SH-SY5Y (cell line): ENCODE measurements around the gene PTPRR.

ENCODE experiments used
- GATA2 ChIP-seq: IDR thresholded peaks from 2 replicates; pipeline ENCODE4 v1.6.1; 2011; ENCODE audit warnings: mild to moderate bottlenecking, low read depth, low read length
- GATA3 ChIP-seq: IDR thresholded peaks from 2 replicates; pipeline ENCODE4 v1.6.1; 2011; ENCODE audit warnings: low read depth, mild to moderate bottlenecking, low read length, moderate library complexity

Gene PTPRR

GRCh38 chr12:70695361-70696023 lies 225.0 kb downstream of the PTPRR start:
- no peak for TF ChIP-seq GATA2
- TF ChIP-seq GATA3, result no peak

- TF ChIP-seq GATA2, result no peak
- TF ChIP-seq GATA3, result no peak
These were observed 227.8 kb downstream of the PTPRR start for GRCh38 chr12:70692681-70693288.

- TF ChIP-seq GATA2 (no peak), GATA3 (no peak)
These were observed 229.4 kb downstream of the PTPRR start for GRCh38 chr12:70691018-70691672.

GRCh38 chr12:70686907-70687306 lies 233.6 kb downstream of the PTPRR start:
- TF ChIP-seq GATA2, result no peak
- TF ChIP-seq GATA3, result no peak

GRCh38 chr12:70686299-70686698 lies 234.2 kb downstream of the PTPRR start:
- no peak for TF ChIP-seq GATA2
- no peak for TF ChIP-seq GATA3

GRCh38 chr12:70683976-70684375 lies 236.6 kb downstream of the PTPRR start:
- TF ChIP-seq GATA3, result no peak
- no peak for TF ChIP-seq GATA2

- TF ChIP-seq GATA2, result no peak
- TF ChIP-seq GATA3, result no peak
These were observed 248.8 kb downstream of the PTPRR start for GRCh38 chr12:70671698-70672097.

GRCh38 chr12:70670948-70671347 lies 249.6 kb downstream of the PTPRR start:
- TF ChIP-seq GATA2 (no peak), GATA3 (no peak)

GRCh38 chr12:70667253-70667652 lies 253.3 kb downstream of the PTPRR start:
- TF ChIP-seq GATA2 (no peak), GATA3 (no peak)

- TF ChIP-seq GATA3 (no peak), GATA2 (no peak)
These were observed 254.2 kb downstream of the PTPRR start for GRCh38 chr12:70666364-70666763.

- TF ChIP-seq GATA3, result no peak
- no peak for TF ChIP-seq GATA2
These were observed 256.1 kb downstream of the PTPRR start for GRCh38 chr12:70664465-70664881.

GRCh38 chr12:70663838-70664237 lies 256.7 kb downstream of the PTPRR start:
- no peak for TF ChIP-seq GATA2
- TF ChIP-seq GATA3, result no peak

- no peak for TF ChIP-seq GATA3
- no peak for TF ChIP-seq GATA2
These were observed 258.9 kb downstream of the PTPRR start for GRCh38 chr12:70661466-70662161.

GRCh38 chr12:70660620-70661219 lies 259.8 kb downstream of the PTPRR start:
- TF ChIP-seq GATA3 (no peak), GATA2 (no peak)

- TF ChIP-seq GATA3 (no peak), GATA2 (no peak)
These were observed 260.4 kb downstream of the PTPRR start for GRCh38 chr12:70660002-70660604.
